ENCODE data around the gene TMX2. TPM values are rescaled to one million over a fixed set of nuclear protein-coding genes. Genes with fewer than 3 reads are reported as not detected.
A peak's percentile ranks its signal among the peaks of the same experiment; 100 is the strongest.

Gene TMX2
- 10 to 100 TPM; 59.8 to 72.5 TPM for total RNA-seq

- intact Hi-C loops (cut with DNase I, micrococcal nuclease), result loop anchor here (1.0 to 5.0 kb wide), 13 partner anchors 29 to 867 kb away; partner anchors contain the start of genes CLP1 (in 2 of the 2), SELENOH (in 2 of the 2), SLC43A3 (in 2 of the 2) and TIMM10 (in 2 of the 2)
- H3K4me3 Mint-ChIP-seq, result peak within 1 kb of the TSS; percentile 97
- ATAC-seq, result peak; percentile 93
Observed at GRCh38 chr11:57712256-57713150, at the start of gene TMX2. Gene TMX2 (plus strand): TSS chr11:57712593. CDS start chr11:57712619, 26 bp downstream.

GRCh38 chr11:57662893-57663292 lies 49.5 kb upstream of the TMX2 start:
- DNase-seq (peak; percentile 42), ATAC-seq (no peak)
- intact Hi-C loops (cut with DNase I, micrococcal nuclease), result loop anchor here (10.0 kb wide), 2 partner anchors 862 to 1892 kb away; no protein-coding TSS in a partner anchor
- peaks cover 23% of the 10 kb centered on the region for H3K4me1 Mint-ChIP-seq
- no peaks in the 10 kb centered on the region for H3K27me3 Mint-ChIP-seq
- ChIA-PET CTCF (interaction anchor here (0.6 to 0.9 kb wide), 3 partner anchors 40 to 169 kb away, joined by 3 to 4 read pairs (median 3); no protein-coding TSS in a partner anchor), POLR2A (no interaction called here)
- peaks cover 28% of the 10 kb centered on the region for H3K36me3 Mint-ChIP-seq (ENCODE audit: low read depth)
- H3K9me3 Mint-ChIP-seq (ENCODE audit: low read depth), result no peaks in the 10 kb centered on the region
- H3K4me3 Mint-ChIP-seq, result no peak overlapping the region
- H3K27ac Mint-ChIP-seq, result no peak overlapping the region

More at GRCh38 chr11:57712256-57713150, at the start of gene TMX2:
- ChIA-PET POLR2A (interaction anchor here (0.6 to 2.6 kb wide), 5 partner anchors 9 to 199 kb away, joined by 3 to 16 read pairs (median 3); partner anchors contain the start of gene SELENOH), CTCF (interaction anchor here (0.6 to 1.4 kb wide), 6 partner anchors 16 to 333 kb away, joined by 3 to 4 read pairs (median 3); no protein-coding TSS in a partner anchor)
- Mint-ChIP-seq H3K36me3 (ENCODE audit: low read depth) (peaks cover 18% of the 10 kb centered on the region), H3K4me1 (peaks cover 50% of the 10 kb centered on the region), H3K9me3 (ENCODE audit: low read depth) (no peaks in the 10 kb centered on the region), H3K27ac (peak within 1 kb of the TSS; percentile 97), H3K27me3 (no peaks in the 10 kb centered on the region)
- DNase-seq, result peak; percentile 94

GRCh38 chr11:57663975-57664374 lies 48.4 kb upstream of the TMX2 start:
- ChIA-PET POLR2A (no interaction called here), CTCF (no interaction called here)
- Mint-ChIP-seq H3K27ac (no peak overlapping the region), H3K27me3 (no peaks in the 10 kb centered on the region), H3K4me3 (no peak overlapping the region), H3K4me1 (peaks cover 16% of the 10 kb centered on the region), H3K36me3 (ENCODE audit: low read depth) (peaks cover 31% of the 10 kb centered on the region), H3K9me3 (ENCODE audit: low read depth) (no peaks in the 10 kb centered on the region)
- no peak for DNase-seq
- intact Hi-C loops (cut with DNase I, micrococcal nuclease), result loop anchor here (10.0 kb wide), 2 partner anchors 861 to 1891 kb away; no protein-coding TSS in a partner anchor
- no peak for ATAC-seq

- ChIA-PET POLR2A (interaction anchor here (1.0 to 1.3 kb wide), 2 partner anchors 9 to 98 kb away, joined by 4 to 5 read pairs; partner anchors contain the start of gene CLP1), CTCF (interaction anchor here (0.5 to 2.9 kb wide), 5 partner anchors 9 to 496 kb away, joined by 3 to 9 read pairs (median 6); partner anchors contain the start of gene SELENOH)
- Mint-ChIP-seq H3K27me3 (no peaks in the 10 kb centered on the region), H3K36me3 (ENCODE audit: low read depth) (peaks cover 14% of the 10 kb centered on the region), H3K27ac (peak overlapping the region; percentile 99), H3K4me3 (peak overlapping the region; percentile 99), H3K4me1 (peaks cover 35% of the 10 kb centered on the region), H3K9me3 (ENCODE audit: low read depth) (no peaks in the 10 kb centered on the region)
- intact Hi-C loops (cut with DNase I, micrococcal nuclease), result loop anchor here (1.0 to 10.0 kb wide), 17 partner anchors 10 to 1950 kb away; partner anchors contain the start of genes CLP1 (in 2 of the 2), MED19 (in 2 of the 2), SELENOH (in 2 of the 2) and SSRP1 (in 2 of the 2)
- ATAC-seq, result peak; percentile 77
- peak; percentile 96 for DNase-seq
Observed at GRCh38 chr11:57667117-57667735, 45.2 kb upstream of the TMX2 start.

- ChIA-PET CTCF (interaction anchor here (0.5 to 2.9 kb wide), 4 partner anchors 12 to 497 kb away, joined by 3 to 9 read pairs (median 6); partner anchors contain the start of gene SELENOH), POLR2A (interaction anchor here (1.0 kb wide), 1 partner anchor 99 kb away, joined by 4 read pairs; no protein-coding TSS in a partner anchor)
- DNase-seq (peak; percentile 100), ATAC-seq (peak; percentile 88)
- H3K4me3 Mint-ChIP-seq, result peak within 1 kb of the TSS; percentile 99
- H3K4me1 Mint-ChIP-seq, result peaks cover 37% of the 10 kb centered on the region
- peak within 1 kb of the TSS; percentile 99 for H3K27ac Mint-ChIP-seq
- no peaks in the 10 kb centered on the region for H3K27me3 Mint-ChIP-seq
- peaks cover 13% of the 10 kb centered on the region for H3K36me3 Mint-ChIP-seq (ENCODE audit: low read depth)
- no peaks in the 10 kb centered on the region for H3K9me3 Mint-ChIP-seq (ENCODE audit: low read depth)
- intact Hi-C loops (cut with DNase I, micrococcal nuclease), result loop anchor here (1.0 to 10.0 kb wide), 17 partner anchors 11 to 1949 kb away; partner anchors contain the start of genes CLP1 (in 2 of the 2), MED19 (in 2 of the 2), SELENOH (in 2 of the 2) and SSRP1 (in 2 of the 2)
Observed at GRCh38 chr11:57667736-57668433, 44.5 kb upstream of the TMX2 start, which contains the start of gene ZDHHC5. Gene ZDHHC5 (plus strand): TSS chr11:57668114. CDS start chr11:57673091, 4,977 bp downstream.

- H3K27ac Mint-ChIP-seq, result peak overlapping the region; percentile 99
- no peak for DNase-seq
- H3K4me3 Mint-ChIP-seq, result peak overlapping the region; percentile 99
- ChIA-PET POLR2A (no interaction called here), CTCF (interaction anchor here (2.9 kb wide), 1 partner anchor 132 kb away, joined by 9 read pairs; no protein-coding TSS in a partner anchor)
- no peaks in the 10 kb centered on the region for H3K9me3 Mint-ChIP-seq (ENCODE audit: low read depth)
- H3K36me3 Mint-ChIP-seq (ENCODE audit: low read depth), result peaks cover 18% of the 10 kb centered on the region
- intact Hi-C loops (cut with DNase I, micrococcal nuclease), result loop anchor here (5.0 to 10.0 kb wide), 7 partner anchors 124 to 1949 kb away; partner anchors contain the start of genes FAM111A (in 1 of the 2), OSBP (in 1 of the 2), P2RX3 (in 1 of the 2) and SSRP1 (in 1 of the 2)
- no peak for ATAC-seq
- peaks cover 43% of the 10 kb centered on the region for H3K4me1 Mint-ChIP-seq
- no peaks in the 10 kb centered on the region for H3K27me3 Mint-ChIP-seq
Observed at GRCh38 chr11:57668434-57668782, 44.0 kb upstream of the TMX2 start.

- ChIA-PET CTCF (interaction anchor here (0.7 to 2.2 kb wide), 2 partner anchors 30 to 58 kb away, joined by 3 to 7 read pairs; no protein-coding TSS in a partner anchor), POLR2A (no interaction called here)
- H3K4me3 Mint-ChIP-seq, result no peak overlapping the region
- intact Hi-C loops (cut with DNase I, micrococcal nuclease), result no loop called here
- H3K9me3 Mint-ChIP-seq (ENCODE audit: low read depth), result no peaks in the 10 kb centered on the region
- H3K4me1 Mint-ChIP-seq, result peaks cover 78% of the 10 kb centered on the region
- ATAC-seq (no peak), DNase-seq (no peak)
- peak overlapping the region; percentile 58 for H3K27ac Mint-ChIP-seq
- no peaks in the 10 kb centered on the region for H3K27me3 Mint-ChIP-seq
- peaks cover 50% of the 10 kb centered on the region for H3K36me3 Mint-ChIP-seq (ENCODE audit: low read depth)
Observed at GRCh38 chr11:57674251-57674650, 38.1 kb upstream of the TMX2 start.

- no peak overlapping the region for H3K4me3 Mint-ChIP-seq
- peaks cover 80% of the 10 kb centered on the region for H3K4me1 Mint-ChIP-seq
- H3K27ac Mint-ChIP-seq, result peak overlapping the region; percentile 2
- ChIA-PET POLR2A (no interaction called here), CTCF (interaction anchor here (0.7 to 2.2 kb wide), 7 partner anchors 13 to 125 kb away, joined by 3 to 7 read pairs (median 5); no protein-coding TSS in a partner anchor)
- DNase-seq, result no peak
- no peak for ATAC-seq
- peaks cover 52% of the 10 kb centered on the region for H3K36me3 Mint-ChIP-seq (ENCODE audit: low read depth)
- intact Hi-C loops (cut with DNase I, micrococcal nuclease), result no loop called here
- H3K9me3 Mint-ChIP-seq (ENCODE audit: low read depth), result no peaks in the 10 kb centered on the region
- H3K27me3 Mint-ChIP-seq, result no peaks in the 10 kb centered on the region
Observed at GRCh38 chr11:57675176-57675941, 37.0 kb upstream of the TMX2 start.

GRCh38 chr11:57679396-57679795 lies 33.0 kb upstream of the TMX2 start:
- intact Hi-C loops (cut with DNase I, micrococcal nuclease), result no loop called here
- H3K4me1 Mint-ChIP-seq, result peaks cover 63% of the 10 kb centered on the region
- ChIA-PET CTCF (interaction anchor here (1.3 to 1.4 kb wide), 2 partner anchors 12 to 334 kb away, joined by 3 read pairs; no protein-coding TSS in a partner anchor), POLR2A (interaction anchor here (1.5 kb wide), 1 partner anchor 62 kb away, joined by 3 read pairs; the partner anchor contains the start of gene SELENOH)
- peaks cover 56% of the 10 kb centered on the region for H3K36me3 Mint-ChIP-seq (ENCODE audit: low read depth)
- no peaks in the 10 kb centered on the region for H3K27me3 Mint-ChIP-seq
- DNase-seq (no peak), ATAC-seq (no peak)
- no peak overlapping the region for H3K4me3 Mint-ChIP-seq
- no peaks in the 10 kb centered on the region for H3K9me3 Mint-ChIP-seq (ENCODE audit: low read depth)
- H3K27ac Mint-ChIP-seq, result no peak overlapping the region
